Calu3 (cell line): ENCODE measurements around the gene ATP2B3. TPM values are rescaled to one million over a fixed set of nuclear protein-coding genes. Genes with fewer than 3 reads are reported as not detected.

Source experiments
- BruUV-seq: library from RNA; stranded (reverse); fragments of 400-500 nt; replicated peaks from 2 replicates; lab custom pipeline; 2021; lab: Mats Ljungman, UMichigan
- CTCF ChIA-PET: fragments of 300-600 bp; sonication (Branson Sonifier 250); formaldehyde crosslinking; loops from one replicate; lab custom pipeline; 2022; ENCODE audit warnings: antibody characterized with exemption; lab: Charles Lee
- DNase-seq: peaks from one replicate; pipeline ENCODE4 v3.0.0; 2022
- H3K27ac Mint-ChIP-seq: one replicate; pipeline ENCODE4 v1.8.0; 2022; ENCODE audit warnings: mixed read lengths; ENCODE audit not compliant: unreplicated experiment
- H3K27me3 Mint-ChIP-seq: one replicate; pipeline ENCODE4 v1.8.0; 2022; ENCODE audit warnings: mixed read lengths; ENCODE audit not compliant: unreplicated experiment
- H3K36me3 Mint-ChIP-seq: one replicate; pipeline ENCODE4 v1.8.0; 2022; ENCODE audit warnings: mild to moderate bottlenecking, moderate library complexity, mixed read lengths; ENCODE audit not compliant: insufficient read depth, unreplicated experiment
- H3K4me1 Mint-ChIP-seq: one replicate; pipeline ENCODE4 v1.8.0; 2022; ENCODE audit warnings: mild to moderate bottlenecking, low read depth, mixed read lengths; ENCODE audit not compliant: unreplicated experiment
- H3K4me3 Mint-ChIP-seq: one replicate; pipeline ENCODE4 v1.8.0; 2022; ENCODE audit warnings: mild to moderate bottlenecking, low read depth, moderate library complexity, mixed read lengths; ENCODE audit not compliant: unreplicated experiment
- H3K9me3 Mint-ChIP-seq: one replicate; pipeline ENCODE4 v1.8.0; 2022; ENCODE audit warnings: low read depth, mixed read lengths; ENCODE audit not compliant: unreplicated experiment
- CTCF ChIP-seq: fragments of 200-600 bp; IDR thresholded peaks from one replicate; pipeline ENCODE4 v1.8.0; 2022; ENCODE audit warnings: antibody characterized with exemption; ENCODE audit not compliant: unreplicated experiment
- intact Hi-C: fragments of 100-400 bp; cut with micrococcal nuclease; formaldehyde crosslinking; loops from one replicate; pipeline ENCODE4 v1.10.0; 2022; ENCODE audit not compliant: unreplicated experiment
- total RNA-seq: library from RNA; stranded (reverse); gene quantifications from 2 replicates; pipeline ENCODE4 v1.2.3, GENCODE V29; 2022

The ATP2B3 gene
- total RNA-seq, 1 experiment from 2014 or later, result not detected

GRCh38 chrX:153477901-153478300, 39.5 kb upstream of the ATP2B3 start:
- Mint-ChIP-seq H3K36me3 (no peaks in the 10 kb centered on the region), H3K27ac (no peak overlapping the region), H3K4me1 (no peaks in the 10 kb centered on the region), H3K27me3 (peaks cover 69% of the 10 kb centered on the region), H3K4me3 (no peak overlapping the region), H3K9me3 (no peaks in the 10 kb centered on the region)
- BruUV-seq, result no TSS peak
- intact Hi-C loops, result no loop called here
- CTCF ChIA-PET, result no interaction called here
- DNase-seq, result no peak
- TF ChIP-seq CTCF, result no peak

GRCh38 chrX:153478746-153479145, 38.7 kb upstream of the ATP2B3 start:
- Mint-ChIP-seq H3K36me3 (no peaks in the 10 kb centered on the region), H3K27ac (no peak overlapping the region), H3K4me1 (no peaks in the 10 kb centered on the region), H3K9me3 (no peaks in the 10 kb centered on the region), H3K27me3 (peaks cover 61% of the 10 kb centered on the region), H3K4me3 (no peak overlapping the region)
- CTCF ChIA-PET, result no interaction called here
- no peak for DNase-seq
- intact Hi-C loops, result no loop called here
- no TSS peak for BruUV-seq
- no peak for TF ChIP-seq CTCF

- CTCF ChIA-PET, result interaction anchor here (0.6 kb wide), 1 partner anchor 457 kb away, joined by 5 read pairs; no protein-coding TSS in a partner anchor
- no peak for TF ChIP-seq CTCF
- no peaks in the 10 kb centered on the region for H3K4me1 Mint-ChIP-seq
Observed at GRCh38 chrX:153481043-153481442, 36.4 kb upstream of the ATP2B3 start.

GRCh38 chrX:153482376-153483015, 34.9 kb upstream of the ATP2B3 start:
- Mint-ChIP-seq H3K27ac (no peak overlapping the region), H3K9me3 (no peaks in the 10 kb centered on the region), H3K4me1 (no peaks in the 10 kb centered on the region), H3K27me3 (peaks cover 23% of the 10 kb centered on the region), H3K36me3 (no peaks in the 10 kb centered on the region), H3K4me3 (no peak overlapping the region)
- TF ChIP-seq CTCF, result no peak
- no peak for DNase-seq
- no TSS peak for BruUV-seq
- intact Hi-C loops, result no loop called here
- CTCF ChIA-PET, result no interaction called here

More at GRCh38 chrX:153481043-153481442, 36.4 kb upstream of the ATP2B3 start:
- no TSS peak for BruUV-seq
- peaks cover 38% of the 10 kb centered on the region for H3K27me3 Mint-ChIP-seq
- intact Hi-C loops, result no loop called here
- H3K27ac Mint-ChIP-seq, result no peak overlapping the region
- H3K9me3 Mint-ChIP-seq, result no peaks in the 10 kb centered on the region
- no peak overlapping the region for H3K4me3 Mint-ChIP-seq
- no peaks in the 10 kb centered on the region for H3K36me3 Mint-ChIP-seq
- no peak for DNase-seq
